Amniotic stem cell (primary cell): Measurements from ENCODE around the gene NANS.
"Not testable (repeated sequence)": the region's sequence is repeated elsewhere in the genome, so short reads cannot be mapped to it uniquely, and the experiment has no call there.

ENCODE experiments used
- DNase-seq: peaks from one replicate; lab custom pipeline; 2025; lab: John Stamatoyannopoulos, UW

The NANS gene

GRCh38 chr9:98078895-98079294, 22.4 kb downstream of the NANS start:
- no peak for DNase-seq

- peak; percentile 23 for DNase-seq
These were observed 23.8 kb downstream of the NANS start for GRCh38 chr9:98080326-98080725.

GRCh38 chr9:98080780-98081179, 24.2 kb downstream of the NANS start:
- DNase-seq, result no peak

DNA sequence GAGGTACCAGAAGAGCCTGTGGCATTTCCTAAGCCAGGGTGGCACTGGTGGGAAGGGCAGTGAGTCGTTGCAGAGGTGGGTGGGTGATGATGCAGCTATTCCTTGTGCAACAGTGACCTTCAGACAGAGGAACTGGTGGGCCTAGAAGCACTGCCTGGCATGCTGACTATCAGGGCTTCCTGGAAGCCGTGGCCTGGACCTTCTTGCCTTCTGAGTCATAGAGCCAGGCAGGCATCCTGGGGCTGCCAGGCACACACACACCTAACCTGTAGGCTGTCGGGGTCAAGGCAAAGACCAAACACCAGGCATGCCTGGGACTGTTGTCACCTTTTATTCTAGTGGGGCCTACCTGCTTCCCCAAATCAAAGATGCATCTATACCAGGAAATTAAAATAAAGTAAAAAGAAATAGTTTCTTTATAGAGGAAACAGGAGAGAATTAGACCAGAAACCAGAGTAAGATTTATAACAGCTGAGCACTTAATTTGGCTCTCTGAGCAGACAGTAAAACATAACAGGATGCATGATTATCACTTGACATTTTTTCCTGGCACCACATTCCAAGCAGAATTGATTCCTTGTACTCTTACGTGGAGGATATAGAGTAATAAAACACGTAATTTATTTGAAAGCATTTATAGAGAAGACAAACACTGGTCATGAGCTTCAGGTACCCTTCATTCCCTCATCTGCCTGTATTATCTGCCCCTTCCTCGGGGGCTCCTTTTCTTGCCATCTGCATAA, 25.1 kb downstream of the NANS start:
- no peak for DNase-seq

DNA sequence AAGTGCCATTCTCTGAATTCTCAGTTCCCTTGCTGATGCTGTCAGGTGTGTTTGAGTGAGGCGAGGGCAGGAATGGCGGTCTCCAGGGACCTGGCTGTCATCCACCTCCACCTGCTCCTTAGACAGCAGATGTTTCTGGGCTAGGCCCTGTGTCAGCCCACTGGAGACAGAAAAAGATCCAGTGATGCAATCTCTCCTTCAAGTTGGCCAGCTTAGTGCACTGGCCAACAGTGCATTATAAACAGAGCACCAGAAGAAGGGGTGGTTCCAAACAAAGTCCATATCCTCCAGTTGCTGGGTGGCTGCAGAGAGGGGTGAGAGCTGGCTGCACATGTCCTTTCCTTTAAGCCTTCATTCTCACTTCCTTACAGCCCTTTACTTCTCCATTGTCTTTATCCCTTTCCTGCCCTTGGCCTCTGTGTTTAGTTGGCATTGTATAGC, 26.5 kb downstream of the NANS start:
- no peak for DNase-seq

- no peak for DNase-seq
These were observed 27.1 kb downstream of the NANS start for GRCh38 chr9:98083566-98084183.

- DNase-seq, result no peak
These were observed 27.9 kb downstream of the NANS start for GRCh38 chr9:98084396-98084795.

- no peak for DNase-seq
These were observed 28.5 kb downstream of the NANS start for GRCh38 chr9:98085058-98085457.

DNA sequence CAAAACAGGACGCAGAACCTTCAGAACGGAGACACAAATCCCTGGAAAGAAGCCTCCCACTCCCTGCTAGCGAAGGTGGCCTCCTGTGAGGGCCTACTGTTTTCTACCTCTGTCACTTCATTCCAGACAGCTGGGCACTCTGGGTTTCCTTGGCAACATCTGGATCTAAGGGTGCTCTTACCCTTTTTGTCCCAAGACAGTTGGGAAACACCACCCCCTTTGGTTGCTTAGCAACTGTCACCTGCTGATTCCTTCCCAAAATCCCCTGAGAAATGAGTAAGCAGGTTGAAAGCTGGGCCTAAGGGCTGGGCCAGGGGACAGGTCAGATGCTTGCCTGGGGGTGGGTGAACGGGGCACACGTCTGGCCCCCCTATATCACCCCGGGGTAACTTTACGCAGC, 29.4 kb downstream of the NANS start:
- no peak for DNase-seq

DNA sequence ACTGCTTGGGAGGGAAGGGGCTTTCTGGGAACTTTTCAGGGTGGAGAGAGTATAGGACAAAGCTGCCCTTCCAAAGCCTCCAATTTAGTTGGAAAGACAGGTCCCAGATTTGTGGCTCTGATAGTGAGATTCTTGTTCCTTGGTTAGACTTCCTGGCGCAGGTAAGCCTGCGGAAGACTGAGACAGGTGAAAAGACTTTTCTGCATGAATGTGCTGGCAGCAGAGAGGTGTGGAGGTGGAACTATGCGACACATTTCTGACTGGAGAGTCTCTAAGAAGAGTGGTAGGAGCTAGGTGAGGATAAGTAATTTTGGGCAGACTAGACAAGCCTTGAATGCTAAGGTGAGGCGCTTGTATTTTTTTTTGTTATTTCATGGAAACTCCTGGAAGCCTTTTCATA, 29.9 kb downstream of the NANS start:
- no peak for DNase-seq

DNA sequence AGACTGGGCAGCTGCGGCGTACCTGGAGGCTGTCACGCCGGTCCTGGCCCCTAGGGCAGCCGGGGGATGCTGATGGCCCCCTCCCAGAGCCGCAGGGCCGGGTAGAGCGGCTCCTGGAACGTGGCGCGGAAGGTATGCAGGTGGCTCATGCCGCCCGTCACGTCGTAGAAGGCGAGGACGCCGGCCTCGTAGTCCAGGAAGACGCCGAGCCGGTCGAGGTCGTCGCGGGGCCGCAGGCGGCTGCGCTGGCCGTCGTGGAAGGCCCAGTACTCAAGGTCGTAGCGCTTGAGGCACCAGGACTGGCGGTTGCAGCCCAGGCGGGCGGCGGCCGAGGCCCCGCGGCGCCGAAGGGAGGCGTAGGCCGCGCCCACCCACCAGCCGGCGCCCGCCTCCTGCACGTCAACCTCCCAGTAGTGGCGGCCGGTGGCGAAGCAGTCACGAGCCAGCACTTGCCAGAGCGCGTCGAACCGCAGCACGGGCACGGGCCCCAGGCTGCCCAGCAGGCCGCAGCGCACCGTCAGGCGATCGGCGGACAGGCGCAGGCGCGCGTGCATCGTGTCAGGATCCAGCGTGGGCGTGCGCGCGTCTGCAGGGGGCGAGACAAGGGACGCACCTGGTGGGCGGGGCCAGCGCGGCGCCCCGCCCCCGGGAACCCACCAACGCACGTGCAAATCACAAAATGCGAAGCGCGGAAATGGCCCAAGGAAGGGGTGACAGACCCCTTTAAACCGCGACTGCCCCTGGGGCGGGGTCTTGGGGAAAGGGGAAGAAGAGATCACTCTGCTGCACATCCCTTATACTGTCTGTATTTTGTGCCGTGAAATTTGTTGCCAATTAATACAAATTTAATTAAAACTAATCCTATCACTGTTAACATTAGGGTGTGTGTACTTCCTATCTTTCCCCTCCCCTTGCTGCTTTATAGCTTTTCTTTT, 31.2 kb downstream of the NANS start:
- no peak for DNase-seq

- DNase-seq, result not testable (repeated sequence)
These were observed 34.1 kb downstream of the NANS start for GRCh38 chr9:98090674-98091073.

DNA sequence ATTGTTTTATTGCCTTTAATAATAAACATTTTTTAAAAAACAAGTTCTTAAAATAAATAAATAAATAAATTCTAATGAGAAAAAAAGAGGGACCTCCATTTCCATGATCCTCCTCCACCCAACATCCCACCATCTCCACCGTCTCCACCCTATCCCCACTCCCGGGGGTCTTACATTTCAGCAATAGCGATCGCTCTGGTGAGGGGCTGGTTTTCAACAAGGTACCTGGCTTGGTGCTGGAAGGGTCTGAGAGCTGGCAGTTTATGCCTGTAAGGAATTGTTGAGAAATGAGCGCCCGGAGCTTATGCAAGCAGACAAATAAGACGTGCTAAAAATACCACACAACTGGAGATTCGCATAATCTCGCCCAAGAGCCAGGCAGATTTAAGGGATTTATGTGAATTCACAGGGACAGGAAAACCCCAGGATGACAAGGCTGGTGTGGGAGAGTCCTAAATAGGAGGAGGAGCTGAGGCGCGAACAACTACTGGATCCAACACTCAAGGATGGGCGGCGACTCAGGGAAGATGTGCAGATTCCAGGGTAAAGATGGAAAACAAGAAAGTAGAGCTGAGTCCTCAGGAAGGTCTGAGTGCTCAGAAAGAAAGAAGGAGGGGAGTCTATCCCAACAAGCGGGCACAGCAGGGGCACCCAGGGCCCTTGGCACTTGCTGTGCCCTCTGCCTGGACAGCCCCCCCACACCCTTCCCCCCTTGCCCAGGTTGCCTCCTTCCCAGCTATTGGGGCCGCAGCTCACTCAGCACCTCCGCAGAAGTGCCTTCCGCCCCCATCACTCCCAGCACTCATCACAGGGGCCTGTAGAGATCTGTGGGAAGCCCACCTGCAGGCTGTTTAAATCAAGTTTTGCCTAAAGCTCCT, 35.4 kb downstream of the NANS start:
- DNase-seq, result no peak

DNA sequence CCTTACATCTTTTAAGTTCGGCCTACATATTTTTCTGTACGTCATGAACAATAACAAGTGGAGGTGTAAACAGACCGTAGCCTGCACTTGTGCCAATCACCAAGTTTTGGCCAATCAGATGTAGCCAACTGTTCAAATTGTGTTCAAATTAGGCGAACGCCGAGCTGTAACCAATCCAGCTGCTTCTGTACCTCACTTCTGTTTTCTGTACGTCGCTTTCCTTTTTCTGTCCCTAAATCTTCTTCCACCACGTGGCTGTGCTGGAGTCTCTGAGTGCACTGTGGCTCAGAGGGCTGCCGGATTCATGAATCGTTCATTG, 36.0 kb downstream of the NANS start:
- DNase-seq, result no peak

DNA sequence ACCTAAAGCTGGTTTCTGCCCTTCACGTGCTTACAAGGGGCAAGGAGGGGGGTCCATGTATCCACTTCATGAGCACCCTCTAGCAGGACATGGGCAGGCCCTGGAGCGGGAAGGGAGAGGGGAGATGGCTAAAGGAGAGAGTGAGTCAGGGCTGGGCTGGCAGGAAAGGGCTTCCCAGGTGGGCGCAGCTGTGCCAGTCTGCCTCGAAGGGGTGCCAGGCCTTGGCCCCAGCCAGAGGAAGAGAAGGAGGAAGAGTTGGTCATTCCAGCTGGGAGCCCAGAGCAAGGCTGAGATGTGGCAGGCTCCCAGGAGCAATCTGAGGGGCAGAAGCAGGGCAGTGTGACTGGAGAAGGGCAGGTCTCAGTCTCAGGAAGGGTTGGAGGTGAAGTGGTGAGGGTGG, 37.8 kb downstream of the NANS start:
- DNase-seq, result no peak

DNA sequence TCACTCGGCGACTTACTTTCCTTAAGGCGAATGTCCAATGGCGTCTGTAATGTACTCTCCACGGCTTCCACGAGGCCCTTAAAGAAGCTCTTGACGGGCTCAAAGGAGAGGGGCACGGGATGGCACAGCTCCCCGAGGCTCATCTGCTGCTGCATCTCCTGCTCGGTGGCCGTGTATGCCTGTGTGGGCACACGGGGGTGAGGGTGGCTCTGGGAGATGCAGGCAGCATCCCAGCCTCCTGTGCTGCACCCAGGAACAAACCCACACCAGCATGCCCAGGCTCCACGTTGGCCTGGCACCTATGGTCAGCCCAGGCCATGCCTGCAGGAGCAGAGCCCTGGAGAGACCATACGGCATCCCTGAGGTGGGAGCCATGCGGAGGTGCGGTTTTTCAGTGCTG, 38.3 kb downstream of the NANS start:
- DNase-seq, result no peak

GRCh38 chr9:98095401-98095800, 38.9 kb downstream of the NANS start:
- DNase-seq, result no peak

- no peak for DNase-seq
These were observed 39.6 kb downstream of the NANS start for GRCh38 chr9:98096091-98096490.

GRCh38 chr9:98097836-98098235, 41.3 kb downstream of the NANS start:
- no peak for DNase-seq

DNA sequence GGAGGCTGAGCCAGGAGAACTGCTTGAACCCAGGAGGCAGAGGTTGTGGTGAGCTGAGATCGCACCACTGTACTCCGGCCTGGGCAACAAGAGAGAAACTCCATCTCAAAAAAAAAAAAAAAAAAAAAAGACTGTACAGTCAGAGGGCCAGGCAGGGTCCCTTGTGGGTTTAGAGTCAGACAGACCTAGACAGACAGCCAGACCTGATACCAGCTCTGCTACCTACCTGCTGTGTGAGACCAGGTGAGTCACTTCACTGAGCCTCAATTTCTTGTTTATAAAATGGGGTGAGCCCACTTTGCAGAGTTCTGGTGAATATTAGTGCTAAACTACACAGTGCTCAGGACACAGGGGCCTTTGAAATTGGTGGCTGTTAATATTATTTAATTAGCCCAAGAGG, 42.8 kb downstream of the NANS start:
- no peak for DNase-seq

DNA sequence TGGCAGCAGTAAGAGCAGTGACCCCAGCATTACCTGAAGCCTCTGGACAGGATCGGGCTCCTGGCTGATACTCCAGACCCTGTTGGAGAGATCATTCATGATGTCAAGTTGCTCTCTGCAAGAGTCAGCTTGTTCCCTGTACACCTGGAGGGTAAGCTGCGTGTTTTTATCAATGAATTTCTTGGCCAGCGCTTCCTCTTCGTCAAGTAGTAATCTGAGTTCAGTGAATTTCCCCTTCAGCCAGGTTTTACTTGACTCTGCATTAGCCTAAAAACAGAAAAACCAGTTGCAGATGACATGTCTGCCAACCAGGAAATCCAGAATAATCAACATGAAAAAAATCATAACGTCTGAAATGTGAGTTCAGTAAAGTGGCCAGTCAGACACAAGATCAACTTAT, 43.4 kb downstream of the NANS start:
- no peak for DNase-seq

DNA sequence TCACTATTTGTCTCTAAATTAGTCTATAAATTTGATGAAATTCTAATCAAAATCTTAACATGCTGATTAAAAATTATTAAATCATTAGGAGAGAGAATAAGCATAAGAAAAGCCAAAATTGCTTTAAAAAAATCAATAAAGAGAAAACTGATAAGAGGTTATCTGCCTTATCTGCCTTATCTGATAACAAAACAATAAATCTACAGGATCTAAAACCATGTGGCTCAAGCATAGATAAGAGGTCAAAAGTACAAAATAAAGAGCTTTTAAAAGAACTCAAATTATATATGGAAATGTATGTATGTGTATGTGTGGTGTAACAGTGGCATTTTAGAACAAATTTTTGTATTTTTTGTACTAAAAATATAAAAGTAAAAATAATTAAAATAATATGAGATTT, 43.9 kb downstream of the NANS start:
- DNase-seq, result no peak
